Neural cell (in vitro differentiated cells): Measurements from ENCODE around the gene ERAL1.

Experiments
- CTCF ChIP-seq: fragments of 450-650 bp; IDR thresholded peaks from 2 replicates; pipeline ENCODE4 v1.5.1; 2014; ENCODE audit warnings: antibody characterized with exemption, mild to moderate bottlenecking, moderate library complexity; ENCODE audit not compliant: poor library complexity, severe bottlenecking
- EP300 ChIP-seq: fragments of 450-650 bp; conservative IDR thresholded peaks from 2 replicates; pipeline ENCODE4 v1.6.1; 2014; ENCODE audit warnings: antibody characterized with exemption, mild to moderate bottlenecking, moderate library complexity; ENCODE audit not compliant: poor library complexity, severe bottlenecking
- EZH2 ChIP-seq: fragments of 200-600, 300-800 bp; shearing (Covaris generic), sonication (generic); IDR thresholded peaks from 2 replicates; pipeline ENCODE4 v1.6.1; 2014; ENCODE audit warnings: antibody characterized with exemption, low read length, borderline replicate concordance, mild to moderate bottlenecking; ENCODE audit not compliant: insufficient read depth, poor library complexity, severe bottlenecking
- MXI1 ChIP-seq: fragments of 450-650 bp; conservative IDR thresholded peaks from 2 replicates; pipeline ENCODE4 v1.6.1; 2014; ENCODE audit warnings: antibody characterized with exemption, mild to moderate bottlenecking; ENCODE audit not compliant: poor library complexity, severe bottlenecking
- POLR2AphosphoS5 ChIP-seq: IDR thresholded peaks from 2 replicates; pipeline ENCODE4 v1.6.1; 2012
- RAD21 ChIP-seq: fragments of 450-650 bp; conservative IDR thresholded peaks from 2 replicates; pipeline ENCODE4 v1.6.1; 2014; ENCODE audit warnings: antibody characterized with exemption, mild to moderate bottlenecking, moderate library complexity
- REST ChIP-seq: IDR thresholded peaks from 2 replicates; pipeline ENCODE4 v1.6.1; 2012; ENCODE audit warnings: borderline replicate concordance
- TAF1 ChIP-seq: IDR thresholded peaks from 2 replicates; pipeline ENCODE4 v1.6.1; 2012; ENCODE audit warnings: low read depth

- TF ChIP-seq TAF1 (no peak), CTCF (no peak), RAD21 (no peak), REST (no peak), EZH2 (no peak), MXI1 (no peak), EP300 (no peak), POLR2AphosphoS5 (no peak)
Measured at GRCh38 chr17:28856028-28856574, 1.3 kb downstream of the ERAL1 start.
